Pons (tissue), 1 donor: ENCODE results near the gene RASA2.
A peak's percentile ranks its signal among the peaks of the same experiment; 100 is the strongest.

Experiments used
- DNase-seq: peaks from one replicate; pipeline ENCODE4 v3.0.0-alpha.2; 2016; ENCODE audit warnings: low spot score

Gene RASA2

GRCh38 chr3:141644931-141645330 is 158.1 kb downstream of the RASA2 start:
- DNase-seq, result peak; percentile 55

GRCh38 chr3:141646760-141647561 is 160.1 kb downstream of the RASA2 start:
- peak; percentile 62 for DNase-seq

- DNase-seq, result no peak
These were observed 160.7 kb downstream of the RASA2 start for GRCh38 chr3:141647562-141647915.

- DNase-seq, result no peak
These were observed 161.5 kb downstream of the RASA2 start for GRCh38 chr3:141648055-141648910.

- DNase-seq, result no peak
These were observed 163.0 kb downstream of the RASA2 start for GRCh38 chr3:141649871-141650270.

- no peak for DNase-seq
These were observed 164.0 kb downstream of the RASA2 start for GRCh38 chr3:141650783-141651182.

GRCh38 chr3:141651409-141651808 is 164.6 kb downstream of the RASA2 start:
- no peak for DNase-seq

GRCh38 chr3:141652349-141652748 is 165.5 kb downstream of the RASA2 start:
- no peak for DNase-seq

- DNase-seq, result no peak
These were observed 167.0 kb downstream of the RASA2 start for GRCh38 chr3:141653847-141654246.

- DNase-seq, result no peak
These were observed 169.0 kb downstream of the RASA2 start for GRCh38 chr3:141655801-141656200.

- no peak for DNase-seq
These were observed 169.9 kb downstream of the RASA2 start for GRCh38 chr3:141656771-141657170.

GRCh38 chr3:141657516-141657915 is 170.7 kb downstream of the RASA2 start:
- DNase-seq, result no peak

- no peak for DNase-seq
These were observed 173.2 kb downstream of the RASA2 start for GRCh38 chr3:141659821-141660613.

GRCh38 chr3:141660614-141660947 is 173.8 kb downstream of the RASA2 start:
- no peak for DNase-seq

GRCh38 chr3:141661229-141662196 is 174.7 kb downstream of the RASA2 start:
- DNase-seq, result no peak

GRCh38 chr3:141663993-141664392 is 177.2 kb downstream of the RASA2 start:
- DNase-seq, result no peak
